ENCODE measurements around the gene LMTK3. TPM values are rescaled to one million over a fixed set of nuclear protein-coding genes. Genes with fewer than 3 reads are reported as not detected.

Gene LMTK3
- total and polyA plus RNA-seq, 9 of the 15 experiments (the other 6 are each of a cell fraction or from before 2014, with no cell fraction given): 0.35 to 12.3 (median 2.0) TPM; not detected in 2

- H3K9ac ChIP-seq (ENCODE audit: insufficient read depth in 1 of 2, low read depth in 2 of 2, low read length in 2 of 2): no peak overlapping the region
- ATAC-seq (no peak), DNase-seq (ENCODE audit: extremely low read depth in 1 of 4, low spot score in 3 of 4) (no peak), FAIRE-seq (no peak)
- no peaks in the 10 kb centered on the region for H3K9me1 ChIP-seq (ENCODE audit: control insufficient read depth, insufficient read depth, low read length)
- WGBS (ENCODE audit: insufficient coverage, low coverage, missing lambda C conversion rate): 37% methylated on average over 6 of the region's 6 CpGs
- H3K4me1 ChIP-seq (replicated peaks in 1 of 2; ENCODE audit: control insufficient read depth in 2 of 2, insufficient read depth in 2 of 2, low read length in 2 of 2): peaks cover 2 to 17% of the 10 kb centered on the region in 2 experiments; a peak in 2 of 5 replicates
- no TSS peak for BruUV-seq (replicated peaks)
- no peaks in the 10 kb centered on the region for H3K9me3 ChIP-seq (replicated peaks; ENCODE audit: control insufficient read depth, insufficient read depth, low read depth, low read length)
- no peak overlapping the region for H3K27ac ChIP-seq (ENCODE audit: extremely low read depth, low read depth, low read length)
- H3K4me2 ChIP-seq (ENCODE audit: insufficient read depth, low read length): no peak overlapping the region
- intact Hi-C loops (cut with micrococcal nuclease) (no loop called here), in situ Hi-C loops (cut with MboI) (no loop called here)
- no peaks in the 10 kb centered on the region for H3K27me3 ChIP-seq (ENCODE audit: control insufficient read depth in 2 of 2, insufficient read depth in 2 of 2, low read length in 2 of 2)
- peak; percentile 52 for TF ChIP-seq RBM25 (IDR thresholded peaks at IDR 0.05; ENCODE audit: low read depth, low read length, severe bottlenecking)
- TF ChIP-seq BCOR (IDR thresholded peaks at IDR 0.05): peak; percentile 75
- TF ChIP-seq KDM1A (IDR thresholded peaks at IDR 0.05): peak in 1 of 2 experiments; percentile 59; a peak in 1 of 4 replicates
- 0 out of 2 replicates have a peak, but pooled peaks have one; percentile 26 for TF ChIP-seq SMARCA5 (IDR thresholded peaks at IDR 0.05)
- no peak for TF ChIP-seq POLR3G (IDR thresholded peaks at IDR 0.05; ENCODE audit: extremely low read depth, insufficient read length, insufficient replicate concordance)
- TF ChIP-seq CREB3 (tag; conservative IDR thresholded peaks at IDR 0.05; ENCODE audit: low read depth): no peak
- peak; percentile 64 for TF ChIP-seq ZFP36 (IDR thresholded peaks at IDR 0.05; ENCODE audit: low read depth, low read length, partially characterized antibody)
- H4K20me1 ChIP-seq (replicated peaks; ENCODE audit: control insufficient read depth, insufficient read depth, low read length): no peaks in the 10 kb centered on the region
- no peak overlapping the region for H2AFZ ChIP-seq (ENCODE audit: low read depth, low read length)
- POLR2A ChIA-PET: interaction anchor here (1.2 kb wide), 1 partner anchor 10 kb away, joined by 3 read pairs; no protein-coding TSS in a partner anchor
- no peaks in the 10 kb centered on the region for H3K79me2 ChIP-seq (ENCODE audit: control insufficient read depth, insufficient read depth, low read length)
- no peak overlapping the region for H3K4me3 ChIP-seq
- H3K36me3 ChIP-seq (ENCODE audit: control insufficient read depth, insufficient read depth, low read length): no peaks in the 10 kb centered on the region
- CTCF ChIA-PET (ENCODE audit: low intra/inter-chr PET ratio): no interaction called here
Observed at GRCh38 chr19:48541813-48542212, 30.2 kb upstream of the LMTK3 start.
